Activated naive CD4-positive, alpha-beta T cell treated with anti-CD3 and anti-CD28 coated beads, Interleukin-2, amount 10 ng/mL, durations not matched to agents 7 days and 5 days (primary cell): ENCODE data around the gene ATP9A.
"Not testable (repeated sequence)": the region's sequence is repeated elsewhere in the genome, so short reads cannot be mapped to it uniquely, and the experiment has no call there.

Source experiments
- CTCF ChIA-PET: fragments of 350-600 bp; sonication (Branson Sonifier 250); formaldehyde crosslinking; loops from one replicate; lab custom pipeline; 2021; ENCODE audit warnings: antibody characterized with exemption; lab: Charles Lee
- DNase-seq: peaks from one replicate; pipeline ENCODE4 v3.0.0-alpha.2; 2020
- H3K27ac Mint-ChIP-seq: one replicate; pipeline ENCODE4 v1.8.0; 2021; ENCODE audit warnings: mild to moderate bottlenecking, moderate library complexity, mixed read lengths
- H3K27me3 Mint-ChIP-seq: one replicate; pipeline ENCODE4 v1.8.0; 2021; ENCODE audit warnings: mild to moderate bottlenecking, mixed read lengths
- H3K36me3 Mint-ChIP-seq: one replicate; pipeline ENCODE4 v1.8.0; 2021; ENCODE audit warnings: mixed read lengths
- H3K4me1 Mint-ChIP-seq: one replicate; pipeline ENCODE4 v1.8.0; 2021; ENCODE audit warnings: mixed read lengths
- H3K4me3 Mint-ChIP-seq: one replicate; pipeline ENCODE4 v1.8.0; 2021; ENCODE audit warnings: mild to moderate bottlenecking, moderate library complexity, mixed read lengths
- H3K9me3 Mint-ChIP-seq: one replicate; pipeline ENCODE4 v1.8.0; 2021; ENCODE audit warnings: mixed read lengths

ATP9A gene

DNA sequence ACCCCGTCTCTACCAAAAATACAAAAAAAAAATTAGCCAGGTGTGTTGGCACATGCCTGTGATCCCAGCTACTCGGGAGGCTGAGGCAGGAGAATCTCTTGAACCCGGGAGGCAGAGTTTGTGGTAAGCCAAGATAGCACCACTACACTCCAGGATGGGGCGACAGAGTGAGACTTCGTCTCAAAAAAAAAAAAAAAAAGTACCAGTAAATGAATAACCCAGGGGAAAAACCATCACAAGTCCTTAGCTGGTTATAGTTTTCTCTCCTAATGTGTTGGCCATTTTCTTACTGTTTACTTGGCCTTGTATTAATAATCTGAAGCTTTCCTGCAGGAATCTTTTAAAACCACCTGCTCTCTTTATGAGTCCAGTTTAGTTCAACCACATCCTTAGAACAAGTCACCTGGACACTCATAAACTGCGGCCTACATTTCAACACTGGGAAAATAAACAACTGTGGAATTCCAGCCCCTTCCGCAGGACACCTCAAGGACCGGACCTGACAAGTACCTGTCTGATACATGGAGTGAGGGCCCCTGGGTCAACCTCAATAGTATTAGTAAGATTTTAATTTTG, 102.6 kb downstream of the ATP9A start:
- no peaks in the 10 kb centered on the region for H3K9me3 Mint-ChIP-seq
- CTCF ChIA-PET, result interaction anchor here (0.6 kb wide), 1 partner anchor 7 kb away, joined by 3 read pairs; no protein-coding TSS in a partner anchor
- H3K27me3 Mint-ChIP-seq, result peaks cover 16% of the 10 kb centered on the region
- H3K4me3 Mint-ChIP-seq, result no peak overlapping the region
- no peaks in the 10 kb centered on the region for H3K36me3 Mint-ChIP-seq
- peaks cover 20% of the 10 kb centered on the region for H3K4me1 Mint-ChIP-seq
- DNase-seq, result no peak
- no peak overlapping the region for H3K27ac Mint-ChIP-seq

DNA sequence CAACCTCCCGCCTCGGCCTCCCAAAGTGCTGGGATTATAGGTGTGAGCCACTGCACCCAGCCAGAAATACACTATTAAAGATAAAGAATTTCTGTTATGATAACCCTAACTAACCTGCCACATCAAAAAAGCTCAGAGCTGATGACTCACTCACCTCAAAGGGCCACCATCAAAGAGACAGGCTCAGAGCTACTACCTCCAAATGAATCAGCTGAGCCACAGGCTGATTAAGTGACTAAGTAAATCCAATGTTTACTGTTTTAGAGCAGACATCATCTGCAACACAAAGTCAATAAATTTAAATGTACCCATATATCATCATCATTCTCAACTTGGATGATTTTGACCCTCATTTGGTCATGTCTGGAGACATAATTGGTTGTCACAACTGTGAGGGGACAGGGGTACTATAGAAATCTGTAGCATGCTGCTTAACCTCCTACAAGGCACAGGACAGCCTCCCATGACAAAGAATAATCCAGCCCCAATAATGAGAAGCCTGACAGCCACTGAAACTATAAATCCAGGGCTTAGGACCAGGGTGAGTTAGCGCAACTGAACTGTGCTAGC, 106.5 kb downstream of the ATP9A start:
- peak; percentile 32 for DNase-seq
- no peaks in the 10 kb centered on the region for H3K9me3 Mint-ChIP-seq
- H3K27ac Mint-ChIP-seq, result no peak overlapping the region
- peaks cover 13% of the 10 kb centered on the region for H3K27me3 Mint-ChIP-seq
- no peaks in the 10 kb centered on the region for H3K36me3 Mint-ChIP-seq
- H3K4me1 Mint-ChIP-seq, result peaks cover 11% of the 10 kb centered on the region
- H3K4me3 Mint-ChIP-seq, result no peak overlapping the region
- CTCF ChIA-PET, result interaction anchor here (0.6 kb wide), 1 partner anchor 294 kb away, joined by 3 read pairs; no protein-coding TSS in a partner anchor

GRCh38 chr20:51660672-51661608, 107.2 kb downstream of the ATP9A start:
- H3K27ac Mint-ChIP-seq, result no peak overlapping the region
- peaks cover 14% of the 10 kb centered on the region for H3K27me3 Mint-ChIP-seq
- peaks cover 10% of the 10 kb centered on the region for H3K4me1 Mint-ChIP-seq
- H3K9me3 Mint-ChIP-seq, result no peaks in the 10 kb centered on the region
- CTCF ChIA-PET, result interaction anchor here (0.6 kb wide), 1 partner anchor 293 kb away, joined by 3 read pairs; no protein-coding TSS in a partner anchor
- no peak overlapping the region for H3K4me3 Mint-ChIP-seq
- DNase-seq, result no peak
- no peaks in the 10 kb centered on the region for H3K36me3 Mint-ChIP-seq

DNA sequence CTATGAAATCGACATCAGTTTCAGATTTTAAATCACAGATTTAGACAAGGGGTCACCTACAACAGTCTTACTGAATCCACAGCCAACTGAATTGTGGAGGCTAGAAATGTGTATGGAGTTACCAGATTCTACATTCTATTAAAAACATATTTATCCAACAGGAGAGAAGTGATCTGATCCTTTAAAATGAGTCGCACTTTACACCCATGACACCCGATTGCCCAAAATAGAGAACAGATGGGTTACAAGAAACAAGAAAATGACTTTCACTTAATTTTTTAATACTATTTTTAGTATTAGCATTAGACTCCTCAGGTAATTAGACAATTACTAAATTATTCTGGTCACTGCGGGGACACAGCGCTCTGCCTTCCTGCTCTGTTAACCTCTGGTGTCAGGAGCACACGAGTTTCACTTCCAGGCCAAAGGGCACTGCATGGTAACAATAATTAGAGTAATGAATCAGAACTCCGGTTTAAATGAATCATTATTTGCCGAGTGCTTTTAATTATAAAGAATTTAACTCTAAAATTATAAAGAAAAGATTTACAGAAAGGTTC, 108.6 kb downstream of the ATP9A start:
- Mint-ChIP-seq H3K27ac (no peak overlapping the region), H3K36me3 (no peaks in the 10 kb centered on the region), H3K4me3 (no peak overlapping the region), H3K9me3 (no peaks in the 10 kb centered on the region), H3K27me3 (peaks cover 11% of the 10 kb centered on the region), H3K4me1 (peaks cover 10% of the 10 kb centered on the region)
- no peak for DNase-seq
- CTCF ChIA-PET, result no interaction called here

DNA sequence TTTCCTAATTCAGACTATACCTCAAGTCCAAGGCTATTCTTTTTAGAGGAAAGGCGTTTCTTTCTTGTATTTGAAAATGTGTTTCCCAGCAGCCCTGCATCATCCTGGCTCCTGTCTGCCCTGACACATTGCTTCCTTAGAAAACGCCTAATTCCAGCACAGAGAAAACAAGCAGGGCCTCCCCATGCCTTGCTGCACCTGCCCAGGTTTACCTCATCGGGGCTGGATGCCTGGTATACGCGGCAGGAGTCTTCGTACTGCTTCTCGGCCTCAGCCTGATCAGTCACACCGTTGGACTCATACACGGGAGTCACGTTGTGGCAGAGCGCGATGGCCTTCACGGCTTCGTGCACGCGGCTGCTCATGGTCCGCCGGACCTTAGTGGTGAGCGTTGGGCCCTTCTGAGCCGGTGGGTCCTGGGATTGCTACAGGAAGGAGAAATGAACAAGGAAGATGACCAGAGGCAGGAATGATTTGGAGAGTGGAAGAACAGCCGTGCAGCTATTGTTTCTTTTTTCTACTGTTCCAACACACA, 111.4 kb downstream of the ATP9A start:
- Mint-ChIP-seq H3K4me1 (peaks cover 7% of the 10 kb centered on the region), H3K36me3 (no peaks in the 10 kb centered on the region)

DNA sequence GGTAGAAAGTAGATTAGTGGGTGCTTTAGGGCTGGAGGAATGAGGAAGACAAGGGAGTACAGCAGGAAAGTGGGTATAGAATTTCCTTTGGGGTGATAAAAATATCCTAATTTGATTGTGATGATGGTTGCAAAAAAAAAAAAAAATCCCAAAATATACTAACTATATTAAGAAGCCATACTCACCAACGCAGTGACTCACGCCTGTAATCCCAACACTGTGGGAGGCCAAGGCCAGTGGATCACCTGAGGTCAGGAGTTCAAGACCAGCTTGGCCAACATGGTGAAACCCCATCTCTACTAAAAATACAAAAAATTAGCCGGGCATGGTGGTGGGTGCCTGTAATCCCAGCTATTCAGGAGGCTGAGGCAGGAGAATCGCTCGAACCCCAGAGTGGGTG, 112.1 kb downstream of the ATP9A start:
- not testable (repeated sequence) for DNase-seq, H3K4me1 Mint-ChIP-seq, H3K36me3 Mint-ChIP-seq, H3K27ac Mint-ChIP-seq, H3K4me3 Mint-ChIP-seq, H3K9me3 Mint-ChIP-seq
- CTCF ChIA-PET, result interaction anchor here (1.1 kb wide), 1 partner anchor 12 kb away, joined by 3 read pairs; no protein-coding TSS in a partner anchor
- peaks cover 15% of the 10 kb centered on the region for H3K27me3 Mint-ChIP-seq

More for the DNA sequence above, 111.4 kb downstream of the ATP9A start:
- Mint-ChIP-seq H3K27ac (no peak overlapping the region), H3K27me3 (peaks cover 15% of the 10 kb centered on the region), H3K4me3 (no peak overlapping the region), H3K9me3 (no peaks in the 10 kb centered on the region)
- no peak for DNase-seq
- CTCF ChIA-PET, result interaction anchor here (1.1 kb wide), 1 partner anchor 12 kb away, joined by 3 read pairs; no protein-coding TSS in a partner anchor

GRCh38 chr20:51654495-51654894, 113.7 kb downstream of the ATP9A start:
- no peak overlapping the region for H3K27ac Mint-ChIP-seq
- CTCF ChIA-PET, result no interaction called here

GRCh38 chr20:51654060-51654459, 114.1 kb downstream of the ATP9A start:
- Mint-ChIP-seq H3K36me3 (no peaks in the 10 kb centered on the region), H3K4me1 (no peaks in the 10 kb centered on the region), H3K4me3 (no peak overlapping the region), H3K27me3 (peaks cover 14% of the 10 kb centered on the region), H3K9me3 (no peaks in the 10 kb centered on the region), H3K27ac (no peak overlapping the region)
- no peak for DNase-seq
- CTCF ChIA-PET, result no interaction called here

More at GRCh38 chr20:51654495-51654894, 113.7 kb downstream of the ATP9A start:
- Mint-ChIP-seq H3K9me3 (no peaks in the 10 kb centered on the region), H3K4me3 (no peak overlapping the region), H3K36me3 (no peaks in the 10 kb centered on the region), H3K4me1 (no peaks in the 10 kb centered on the region), H3K27me3 (peaks cover 15% of the 10 kb centered on the region)
- no peak for DNase-seq

DNA sequence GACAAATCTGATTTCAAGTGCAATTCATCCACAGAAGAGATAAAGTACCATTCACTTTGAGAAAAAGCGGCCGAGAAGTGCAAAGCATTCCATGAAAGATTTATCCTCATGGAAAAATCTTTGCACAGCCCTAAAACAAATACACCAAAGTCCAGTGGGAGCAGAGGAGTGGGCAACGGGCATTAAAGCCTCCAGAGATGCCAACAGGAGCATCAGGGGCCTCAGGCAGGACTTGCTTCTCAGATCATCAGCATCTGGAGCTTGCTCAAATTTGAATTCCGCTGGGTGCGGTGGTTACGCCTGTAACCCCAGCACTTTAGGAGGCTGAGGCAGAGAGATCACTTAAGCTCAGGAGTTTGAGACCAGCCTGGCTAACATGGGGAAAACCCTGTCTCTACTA, 115.0 kb downstream of the ATP9A start:
- CTCF ChIA-PET, result no interaction called here

DNA sequence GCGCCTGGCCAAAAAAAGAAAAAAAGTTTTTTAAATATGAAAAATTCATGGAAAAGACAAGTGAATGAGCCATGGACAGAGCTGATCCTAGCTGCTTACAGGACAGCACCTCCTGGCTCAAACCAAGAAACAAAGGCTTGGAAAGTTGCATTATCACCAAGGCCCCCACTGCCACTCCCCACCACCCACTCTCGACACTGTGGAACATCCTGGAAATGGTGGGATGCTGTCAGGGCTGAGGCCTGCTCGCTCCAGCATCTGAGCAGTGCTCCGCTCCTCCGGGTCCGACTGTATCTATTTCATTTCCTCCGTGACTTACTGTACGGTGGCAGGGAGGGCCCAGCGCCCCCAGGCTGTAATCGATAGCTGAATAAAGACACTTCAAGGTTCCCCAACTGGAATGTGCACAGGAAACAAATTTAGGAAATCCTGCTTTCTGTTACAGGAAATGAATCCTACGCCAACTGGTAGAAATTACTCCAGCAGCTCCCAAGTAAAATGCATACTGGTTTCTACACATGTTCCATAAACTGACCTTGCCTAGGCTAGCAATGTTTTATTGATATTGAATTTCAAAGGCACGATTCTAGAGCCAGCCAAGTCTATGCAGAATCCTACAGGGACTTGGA, 116.2 kb downstream of the ATP9A start:
- Mint-ChIP-seq H3K27ac (no peak overlapping the region), H3K36me3 (no peaks in the 10 kb centered on the region), H3K9me3 (no peaks in the 10 kb centered on the region), H3K4me1 (no peaks in the 10 kb centered on the region), H3K27me3 (peaks cover 9% of the 10 kb centered on the region), H3K4me3 (no peak overlapping the region)
- DNase-seq, result no peak
- CTCF ChIA-PET, result no interaction called here

More for the DNA sequence above, 115.0 kb downstream of the ATP9A start:
- no peaks in the 10 kb centered on the region for H3K4me1 Mint-ChIP-seq
- peaks cover 10% of the 10 kb centered on the region for H3K27me3 Mint-ChIP-seq
- no peak for DNase-seq
- no peaks in the 10 kb centered on the region for H3K9me3 Mint-ChIP-seq
- H3K36me3 Mint-ChIP-seq, result no peaks in the 10 kb centered on the region
- no peak overlapping the region for H3K4me3 Mint-ChIP-seq
- H3K27ac Mint-ChIP-seq, result no peak overlapping the region

DNA sequence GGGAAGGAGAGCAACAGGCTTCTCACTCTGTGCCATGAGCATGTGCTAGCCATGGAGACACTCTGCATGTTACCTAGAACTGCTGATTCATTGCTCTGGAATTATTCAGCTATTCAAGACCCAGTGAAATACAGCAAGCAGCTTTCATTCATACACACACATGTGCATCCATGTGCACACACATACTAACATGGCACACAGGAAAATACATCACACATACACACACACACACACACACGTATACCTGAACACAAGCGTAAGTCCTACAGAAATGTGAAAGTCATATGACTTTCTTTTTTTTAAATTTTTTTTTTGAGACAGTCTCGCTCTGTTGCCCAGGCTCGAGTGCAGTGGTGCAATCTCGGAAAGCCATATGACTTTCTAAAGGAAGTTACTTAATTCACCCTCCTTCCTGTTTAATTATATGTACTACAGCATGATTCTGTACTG, 117.5 kb downstream of the ATP9A start:
- no peaks in the 10 kb centered on the region for H3K36me3 Mint-ChIP-seq
- CTCF ChIA-PET, result no interaction called here
- no peak overlapping the region for H3K27ac Mint-ChIP-seq
- H3K27me3 Mint-ChIP-seq, result peaks cover 5% of the 10 kb centered on the region
- no peak for DNase-seq
- H3K4me1 Mint-ChIP-seq, result no peaks in the 10 kb centered on the region
- H3K9me3 Mint-ChIP-seq, result no peaks in the 10 kb centered on the region
- H3K4me3 Mint-ChIP-seq, result no peak overlapping the region

- Mint-ChIP-seq H3K4me1 (no peaks in the 10 kb centered on the region), H3K4me3 (no peak overlapping the region), H3K9me3 (no peaks in the 10 kb centered on the region), H3K27ac (no peak overlapping the region), H3K36me3 (no peaks in the 10 kb centered on the region), H3K27me3 (peaks cover 6% of the 10 kb centered on the region)
- CTCF ChIA-PET, result no interaction called here
- no peak for DNase-seq
Measured at GRCh38 chr20:51648571-51648947, 119.6 kb downstream of the ATP9A start.

- CTCF ChIA-PET, result interaction anchor here (0.6 kb wide), 1 partner anchor 10 kb away, joined by 3 read pairs; no protein-coding TSS in a partner anchor
- peaks cover 6% of the 10 kb centered on the region for H3K27me3 Mint-ChIP-seq
- DNase-seq, result no peak
- no peaks in the 10 kb centered on the region for H3K36me3 Mint-ChIP-seq
- no peak overlapping the region for H3K27ac Mint-ChIP-seq
- no peak overlapping the region for H3K4me3 Mint-ChIP-seq
- H3K4me1 Mint-ChIP-seq, result no peaks in the 10 kb centered on the region
- no peaks in the 10 kb centered on the region for H3K9me3 Mint-ChIP-seq
Measured at GRCh38 chr20:51647674-51648570, 120.3 kb downstream of the ATP9A start.
